Stimulated activated naive CD8-positive, alpha-beta T cell treated with anti-CD3 and anti-CD28 coated beads, Interleukin-15, Interleukin-2, amounts not matched to agents 100 ng/mL and 50 ng/mL, for 24 hours (primary cell): Measurements from ENCODE around the gene DPYSL4.

Source experiments
- H3K27ac Mint-ChIP-seq: one replicate; pipeline ENCODE4 v1.8.0; 2021; ENCODE audit warnings: mild to moderate bottlenecking, mixed read lengths
- H3K27me3 Mint-ChIP-seq: one replicate; pipeline ENCODE4 v1.8.0; 2021; ENCODE audit warnings: mixed read lengths
- H3K36me3 Mint-ChIP-seq: one replicate; pipeline ENCODE4 v1.8.0; 2021; ENCODE audit warnings: low read depth, mixed read lengths
- H3K4me1 Mint-ChIP-seq: one replicate; pipeline ENCODE4 v1.8.0; 2021; ENCODE audit warnings: low read depth, mixed read lengths
- H3K4me3 Mint-ChIP-seq: one replicate; pipeline ENCODE4 v1.8.0; 2021; ENCODE audit warnings: mild to moderate bottlenecking, mixed read lengths
- H3K9me3 Mint-ChIP-seq: one replicate; pipeline ENCODE4 v1.8.0; 2021; ENCODE audit warnings: mixed read lengths

The DPYSL4 gene

GRCh38 chr10:132176623-132177500, 9.9 kb upstream of the DPYSL4 start:
- Mint-ChIP-seq H3K4me3 (no peak overlapping the region), H3K27ac (no peak overlapping the region), H3K9me3 (no peaks in the 10 kb centered on the region), H3K36me3 (no peaks in the 10 kb centered on the region), H3K27me3 (peaks cover 29% of the 10 kb centered on the region), H3K4me1 (peaks cover 8% of the 10 kb centered on the region)

- Mint-ChIP-seq H3K4me1 (peaks cover 8% of the 10 kb centered on the region), H3K27me3 (peaks cover 33% of the 10 kb centered on the region), H3K27ac (no peak overlapping the region), H3K9me3 (no peaks in the 10 kb centered on the region), H3K36me3 (no peaks in the 10 kb centered on the region), H3K4me3 (no peak overlapping the region)
Measured at GRCh38 chr10:132178046-132178445, 8.7 kb upstream of the DPYSL4 start.

DNA sequence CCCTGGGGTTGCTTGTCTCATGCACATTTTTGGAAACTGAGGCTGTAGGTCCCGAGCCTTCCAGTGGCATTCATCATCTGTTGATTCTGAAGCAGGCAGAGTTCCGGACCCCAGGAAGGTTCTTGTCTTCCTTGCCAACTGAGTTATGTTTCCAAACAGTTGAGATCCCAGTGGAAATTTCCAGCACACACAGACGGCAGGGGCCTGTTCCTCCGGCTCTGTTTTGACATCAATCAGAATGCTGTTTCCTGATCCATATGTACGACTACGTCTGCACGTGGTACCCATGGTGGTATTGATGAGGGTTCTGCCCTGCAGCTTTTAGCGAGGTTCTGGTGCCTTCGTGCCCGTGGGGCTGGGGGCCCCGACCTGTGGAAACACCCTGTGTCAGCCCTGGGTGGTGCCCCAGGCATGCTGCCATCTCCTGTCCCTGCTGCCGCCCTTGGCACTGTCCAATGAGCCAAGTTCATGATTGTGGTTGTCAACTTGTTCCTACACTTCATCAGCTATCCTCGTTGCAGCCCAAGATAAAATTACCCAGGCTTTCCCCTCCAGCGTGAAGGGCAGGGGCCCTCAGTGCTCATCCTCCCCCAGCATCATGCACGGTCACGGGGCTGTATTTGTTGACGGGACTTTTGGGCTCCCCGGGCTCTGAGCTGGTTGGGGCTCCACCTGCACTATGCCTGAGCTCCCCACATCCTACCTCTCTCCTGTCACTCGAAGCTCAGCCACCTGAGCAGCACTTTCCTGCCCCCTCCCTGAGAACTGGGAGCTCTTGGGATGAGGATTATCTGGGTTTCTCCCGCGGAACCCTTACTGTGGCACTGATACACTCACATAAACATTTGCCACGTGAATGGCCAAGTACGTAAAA, 7.8 kb upstream of the DPYSL4 start:
- Mint-ChIP-seq H3K36me3 (no peaks in the 10 kb centered on the region), H3K9me3 (no peaks in the 10 kb centered on the region), H3K27me3 (peaks cover 41% of the 10 kb centered on the region), H3K27ac (no peak overlapping the region), H3K4me1 (peaks cover 4% of the 10 kb centered on the region), H3K4me3 (no peak overlapping the region)

GRCh38 chr10:132179551-132180392, 7.0 kb upstream of the DPYSL4 start:
- Mint-ChIP-seq H3K4me3 (no peak overlapping the region), H3K9me3 (no peaks in the 10 kb centered on the region), H3K27ac (no peak overlapping the region), H3K4me1 (peaks cover 4% of the 10 kb centered on the region), H3K27me3 (peaks cover 47% of the 10 kb centered on the region), H3K36me3 (no peaks in the 10 kb centered on the region)

- H3K36me3 Mint-ChIP-seq, result no peaks in the 10 kb centered on the region
- H3K27ac Mint-ChIP-seq, result no peak overlapping the region
- H3K27me3 Mint-ChIP-seq, result peaks cover 53% of the 10 kb centered on the region
- H3K4me1 Mint-ChIP-seq, result peaks cover 4% of the 10 kb centered on the region
- H3K4me3 Mint-ChIP-seq, result no peak overlapping the region
- no peaks in the 10 kb centered on the region for H3K9me3 Mint-ChIP-seq
Measured at GRCh38 chr10:132180736-132181135, 6.0 kb upstream of the DPYSL4 start.

- no peak overlapping the region for H3K4me3 Mint-ChIP-seq
- no peaks in the 10 kb centered on the region for H3K9me3 Mint-ChIP-seq
- no peaks in the 10 kb centered on the region for H3K4me1 Mint-ChIP-seq
- H3K36me3 Mint-ChIP-seq, result no peaks in the 10 kb centered on the region
- no peak overlapping the region for H3K27ac Mint-ChIP-seq
- H3K27me3 Mint-ChIP-seq, result peaks cover 46% of the 10 kb centered on the region
Measured at GRCh38 chr10:132181691-132182425, 4.9 kb upstream of the DPYSL4 start.

DNA sequence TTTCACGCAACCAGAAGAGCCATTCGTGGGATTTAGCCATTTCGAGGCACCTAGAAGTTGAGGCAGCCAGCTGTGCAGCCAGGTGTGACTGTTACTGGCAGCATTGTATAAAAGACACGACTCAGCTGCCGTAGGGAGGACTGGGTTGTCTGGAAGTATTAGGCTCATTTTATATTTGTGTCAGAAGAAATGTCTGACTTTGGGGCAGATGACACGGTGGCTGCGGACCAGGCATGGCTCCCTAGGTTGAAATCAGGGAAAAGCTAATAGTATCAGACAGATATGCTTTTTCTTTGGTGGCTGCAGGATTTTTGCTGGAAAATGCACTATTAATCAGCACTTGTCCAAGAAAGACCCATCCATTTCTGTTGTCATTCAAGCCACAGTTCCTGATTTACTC, 4.2 kb upstream of the DPYSL4 start:
- Mint-ChIP-seq H3K27ac (no peak overlapping the region), H3K27me3 (peaks cover 39% of the 10 kb centered on the region), H3K36me3 (no peaks in the 10 kb centered on the region), H3K4me1 (no peaks in the 10 kb centered on the region), H3K4me3 (no peak overlapping the region), H3K9me3 (no peaks in the 10 kb centered on the region)

GRCh38 chr10:132183046-132183445, 3.7 kb upstream of the DPYSL4 start:
- Mint-ChIP-seq H3K9me3 (no peaks in the 10 kb centered on the region), H3K36me3 (peaks cover under 1% of the 10 kb centered on the region), H3K4me3 (no peak overlapping the region), H3K4me1 (no peaks in the 10 kb centered on the region), H3K27me3 (peaks cover 37% of the 10 kb centered on the region), H3K27ac (no peak overlapping the region)

DNA sequence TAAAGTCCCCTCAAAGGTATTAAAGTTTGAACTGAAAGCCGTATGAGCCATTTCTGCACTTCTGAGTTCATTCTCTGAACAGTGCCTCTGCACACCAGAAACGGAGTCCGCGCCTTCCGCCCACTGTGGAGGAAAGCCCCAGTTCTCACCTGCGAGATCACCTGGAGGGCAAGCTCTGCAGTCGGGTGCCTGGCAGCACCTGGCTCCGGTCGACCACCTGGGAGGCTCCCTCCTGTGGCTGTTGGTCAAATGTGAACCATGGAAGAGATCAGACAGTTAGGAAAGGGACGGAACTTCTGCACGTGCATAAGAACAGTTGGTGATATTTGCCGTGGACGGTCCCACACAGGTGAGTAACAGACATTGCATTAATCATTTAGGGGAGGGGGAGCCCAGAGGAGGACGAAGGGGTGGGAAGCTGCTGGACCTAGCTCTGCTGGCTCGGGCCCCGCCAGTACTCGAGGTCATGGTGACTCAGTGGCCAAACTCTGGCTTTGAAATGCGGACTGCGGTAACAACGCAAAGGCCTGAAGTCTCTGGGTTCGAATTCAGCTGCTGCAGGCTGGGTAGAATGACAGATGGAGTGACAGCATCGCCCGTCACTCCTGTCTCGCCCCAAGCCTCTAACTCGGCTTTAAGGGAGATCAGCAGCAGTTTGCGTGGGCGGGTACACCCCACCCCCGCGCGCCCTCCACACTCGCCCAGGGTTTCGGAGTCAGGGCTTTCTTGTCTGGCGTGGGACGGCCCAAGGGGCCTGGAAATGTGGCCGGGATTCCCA, 1.7 kb upstream of the DPYSL4 start:
- Mint-ChIP-seq H3K9me3 (no peaks in the 10 kb centered on the region), H3K27ac (no peak overlapping the region), H3K4me1 (no peaks in the 10 kb centered on the region), H3K4me3 (no peak overlapping the region), H3K36me3 (peaks cover 7% of the 10 kb centered on the region), H3K27me3 (peaks cover 42% of the 10 kb centered on the region)

GRCh38 chr10:132185601-132186487, 904 bp upstream of the DPYSL4 start:
- Mint-ChIP-seq H3K27ac (no peak overlapping the region), H3K4me1 (no peaks in the 10 kb centered on the region), H3K36me3 (peaks cover 11% of the 10 kb centered on the region), H3K27me3 (peaks cover 42% of the 10 kb centered on the region), H3K4me3 (no peak overlapping the region), H3K9me3 (peaks cover 4% of the 10 kb centered on the region)

DNA sequence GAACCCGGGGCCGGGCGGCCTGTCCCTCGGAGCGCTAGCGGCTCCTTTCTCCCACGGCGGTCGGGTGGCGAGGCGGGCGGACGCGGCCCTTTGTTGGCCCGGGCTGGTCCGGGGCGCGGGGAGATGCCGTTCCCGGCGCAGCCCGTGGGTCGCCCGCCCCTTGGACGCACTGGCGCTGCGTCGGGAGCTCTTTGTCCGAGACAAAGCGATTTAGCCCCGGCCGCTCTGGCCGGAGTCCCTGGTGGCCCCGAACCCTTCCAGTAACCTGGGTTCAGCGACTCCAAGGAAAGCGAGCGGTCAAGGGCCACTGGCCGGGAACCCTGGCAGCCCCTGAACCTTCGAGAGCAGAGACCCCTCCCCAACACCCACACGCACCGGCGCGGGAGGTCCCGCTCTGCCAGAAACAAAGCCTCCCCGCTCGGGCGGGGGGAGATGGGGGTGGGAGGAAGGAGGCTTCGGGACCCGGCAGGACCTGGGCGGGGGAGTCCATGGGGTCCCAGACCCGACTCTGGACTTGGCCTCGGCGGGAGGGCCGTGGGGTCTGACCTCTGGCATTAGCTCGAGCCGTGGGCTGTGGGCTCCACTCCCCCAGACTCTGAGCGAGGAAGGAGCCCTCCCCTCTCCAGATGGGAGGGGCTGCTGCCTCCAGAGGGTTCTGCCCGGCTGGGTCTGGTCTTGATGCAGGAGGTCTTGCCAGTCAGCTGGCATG, 836 bp downstream of the DPYSL4 start:
- Mint-ChIP-seq H3K9me3 (peaks cover 4% of the 10 kb centered on the region), H3K4me3 (peak overlapping the region; percentile 63), H3K27me3 (peaks cover 42% of the 10 kb centered on the region)

DNA sequence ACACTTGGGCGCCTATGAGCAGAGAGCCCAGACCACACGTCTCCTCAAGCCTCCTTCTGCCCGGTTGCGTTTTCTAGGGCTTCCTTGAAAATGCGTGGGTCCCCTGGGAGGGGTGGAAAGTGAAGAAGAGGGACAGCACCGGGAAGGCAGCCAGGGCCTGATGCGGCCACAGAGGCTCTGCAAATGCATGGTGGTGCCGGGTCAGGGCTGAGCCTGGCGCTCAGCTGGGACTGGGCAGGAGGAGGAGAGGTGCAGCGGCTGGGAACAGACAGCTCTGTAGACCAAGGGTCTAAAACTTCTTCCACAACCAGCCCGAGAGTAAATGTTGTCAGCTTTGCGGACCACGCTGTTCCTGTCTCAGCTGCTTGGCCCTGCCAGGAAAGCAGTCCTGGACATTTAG, 1.6 kb downstream of the DPYSL4 start:
- H3K36me3 Mint-ChIP-seq, result peaks cover 11% of the 10 kb centered on the region
- H3K27ac Mint-ChIP-seq, result no peak overlapping the region
- H3K4me3 Mint-ChIP-seq, result peak overlapping the region; percentile 63
- H3K4me1 Mint-ChIP-seq, result no peaks in the 10 kb centered on the region
- H3K9me3 Mint-ChIP-seq, result peaks cover 4% of the 10 kb centered on the region
- H3K27me3 Mint-ChIP-seq, result peaks cover 35% of the 10 kb centered on the region

More for the DNA sequence above, 836 bp downstream of the DPYSL4 start:
- Mint-ChIP-seq H3K4me1 (no peaks in the 10 kb centered on the region), H3K27ac (no peak overlapping the region), H3K36me3 (peaks cover 11% of the 10 kb centered on the region)
